ENCODE data around the gene ATG3. TPM values are rescaled to one million over a fixed set of nuclear protein-coding genes. Genes with fewer than 3 reads are reported as not detected.

The ATG3 gene
- total and polyA plus RNA-seq, 10 donors = 35.8 to 98.1 (median 74.8) TPM

- TF ChIP-seq POLR2A (IDR thresholded peaks at IDR 0.05) (no peak), POLR2AphosphoS5 (IDR thresholded peaks at IDR 0.05) (no peak)
- TF ChIP-seq, protein P1, sequence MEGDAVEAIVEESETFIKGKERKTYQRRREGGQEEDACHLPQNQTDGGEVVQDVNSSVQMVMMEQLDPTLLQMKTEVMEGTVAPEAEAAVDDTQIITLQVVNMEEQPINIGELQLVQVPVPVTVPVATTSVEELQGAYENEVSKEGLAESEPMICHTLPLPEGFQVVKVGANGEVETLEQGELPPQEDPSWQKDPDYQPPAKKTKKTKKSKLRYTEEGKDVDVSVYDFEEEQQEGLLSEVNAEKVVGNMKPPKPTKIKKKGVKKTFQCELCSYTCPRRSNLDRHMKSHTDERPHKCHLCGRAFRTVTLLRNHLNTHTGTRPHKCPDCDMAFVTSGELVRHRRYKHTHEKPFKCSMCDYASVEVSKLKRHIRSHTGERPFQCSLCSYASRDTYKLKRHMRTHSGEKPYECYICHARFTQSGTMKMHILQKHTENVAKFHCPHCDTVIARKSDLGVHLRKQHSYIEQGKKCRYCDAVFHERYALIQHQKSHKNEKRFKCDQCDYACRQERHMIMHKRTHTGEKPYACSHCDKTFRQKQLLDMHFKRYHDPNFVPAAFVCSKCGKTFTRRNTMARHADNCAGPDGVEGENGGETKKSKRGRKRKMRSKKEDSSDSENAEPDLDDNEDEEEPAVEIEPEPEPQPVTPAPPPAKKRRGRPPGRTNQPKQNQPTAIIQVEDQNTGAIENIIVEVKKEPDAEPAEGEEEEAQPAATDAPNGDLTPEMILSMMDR (IDR thresholded peaks at IDR 0.05 in 8 of 11, conservative IDR thresholded peaks at IDR 0.05 in 3 of 11) = no peak
- H3K4me1 ChIP-seq = peaks cover 0 to 54% (median 11%) of the 10 kb centered on the region in 6 donors
- H3K27ac ChIP-seq = peak overlapping the region in 3 of 8 donors; percentile 41 to 79 (median 46)
- DNase-seq = no peak
- intact Hi-C loops (cut with DNase I; ENCODE audit: low total_unique reads) = no loop called here
- no peak overlapping the region for H3K4me3 ChIP-seq
- H3K9me3 ChIP-seq = peaks cover 0 to 17% (median 12%) of the 10 kb centered on the region in 8 donors
- no peaks in the 10 kb centered on the region for H3K36me3 ChIP-seq
- H3K27me3 ChIP-seq (replicated peaks in 1 of 7) = no peaks in the 10 kb centered on the region
These were observed 52.9 kb downstream of the ATG3 start for GRCh38 chr3:112508860-112509259.

DNA sequence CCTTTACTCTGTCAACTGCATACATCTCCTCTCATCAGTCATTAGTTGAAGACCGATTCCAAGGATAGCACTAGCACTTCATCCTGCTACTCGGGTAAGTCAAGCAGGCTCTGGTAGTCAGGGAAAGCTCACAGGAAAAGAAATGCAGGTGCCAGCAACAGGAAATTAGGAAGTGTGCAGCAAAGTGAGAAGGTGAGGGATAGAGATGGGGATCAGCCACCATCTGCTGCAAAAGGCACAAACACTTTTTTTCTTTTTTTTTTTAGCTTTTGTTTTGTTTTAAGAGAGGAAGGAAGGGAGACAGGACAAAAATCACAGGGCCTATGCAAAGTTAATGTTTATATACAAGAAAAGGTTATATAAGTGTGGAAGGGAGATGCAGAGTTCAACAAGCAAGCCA lies 53.5 kb downstream of the ATG3 start:
- no peaks in the 10 kb centered on the region for H3K36me3 ChIP-seq
- H3K9me3 ChIP-seq = peaks cover 0 to 17% (median 12%) of the 10 kb centered on the region in 8 donors
- no peaks in the 10 kb centered on the region for H3K27me3 ChIP-seq (replicated peaks in 1 of 7)
- H3K4me1 ChIP-seq = peaks cover 0 to 57% (median 14%) of the 10 kb centered on the region in 6 donors
- peak overlapping the region in 3 of 8 donors; percentile 8 to 79 (median 41) for H3K27ac ChIP-seq
- H3K4me3 ChIP-seq = no peak overlapping the region
- no peak for DNase-seq
- WGBS, 5 donors = 62 to 77% (median 72%) methylated on average over 2 of the region's 2 CpGs
- no peak for TF ChIP-seq POLR2AphosphoS5 (IDR thresholded peaks at IDR 0.05)
- intact Hi-C loops (cut with DNase I; ENCODE audit: low total_unique reads) = no loop called here

GRCh38 chr3:112505907-112506306 lies 55.9 kb downstream of the ATG3 start:
- H3K4me1 ChIP-seq = peaks cover 0 to 70% (median 14%) of the 10 kb centered on the region in 6 donors

DNA sequence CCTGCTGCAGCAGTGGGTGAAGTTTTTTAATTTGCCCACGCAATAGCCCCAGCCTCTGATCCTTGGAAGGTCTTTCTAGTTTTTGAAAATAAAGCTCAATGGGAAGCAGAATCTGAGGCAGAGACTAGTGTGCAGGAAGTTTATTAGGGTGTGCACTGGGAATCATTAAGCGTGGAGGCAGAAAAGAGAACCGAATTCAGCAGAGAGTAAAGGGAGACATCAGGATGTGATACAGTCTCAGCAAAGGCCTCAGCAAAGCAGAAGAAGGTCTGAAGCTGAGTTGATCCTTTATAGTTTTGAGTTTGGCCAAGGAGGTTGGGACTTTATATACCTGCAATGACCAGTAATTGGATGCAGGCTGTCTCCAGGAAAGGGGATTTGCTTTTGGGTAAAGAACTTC lies 57.6 kb downstream of the ATG3 start:
- WGBS, 5 donors = 53 to 71% (median 69%) methylated on average over 3 of the region's 3 CpGs
- H3K36me3 ChIP-seq = no peaks in the 10 kb centered on the region

More at GRCh38 chr3:112505907-112506306, 55.9 kb downstream of the ATG3 start:
- H3K9me3 ChIP-seq = no peaks in the 10 kb centered on the region
- H3K4me3 ChIP-seq = no peak overlapping the region
- no peak for TF ChIP-seq POLR2AphosphoS5 (IDR thresholded peaks at IDR 0.05)
- TF ChIP-seq, protein P1 (IDR thresholded peaks at IDR 0.05 in 8 of 11, conservative IDR thresholded peaks at IDR 0.05 in 3 of 11) = no peak
- TF ChIP-seq POLR2A (IDR thresholded peaks at IDR 0.05) = no peak
- intact Hi-C loops (cut with DNase I; ENCODE audit: low total_unique reads) = no loop called here
- H3K36me3 ChIP-seq = no peaks in the 10 kb centered on the region
- H3K27ac ChIP-seq = peak overlapping the region in 4 of 8 donors; percentile 41 to 79 (median 56)
- no peaks in the 10 kb centered on the region for H3K27me3 ChIP-seq (replicated peaks in 1 of 7)
- no peak for DNase-seq
- WGBS, 5 donors = 22 to 38% (median 29%) methylated on average over 2 of the region's 2 CpGs

More for the DNA sequence above, 57.6 kb downstream of the ATG3 start:
- TF ChIP-seq, protein P1 (IDR thresholded peaks at IDR 0.05 in 8 of 11, conservative IDR thresholded peaks at IDR 0.05 in 3 of 11) = no peak
- no peak for TF ChIP-seq POLR2A (IDR thresholded peaks at IDR 0.05)
- TF ChIP-seq POLR2AphosphoS5 (IDR thresholded peaks at IDR 0.05) = peak in 1 of 3 donors; percentile 32
- Histone ChIP-seq H3K27me3 (replicated peaks in 1 of 7) (no peaks in the 10 kb centered on the region), H3K4me3 (no peak overlapping the region), H3K9me3 (no peaks in the 10 kb centered on the region), H3K27ac (peak overlapping the region in 5 of 8 donors; percentile 2 to 79 (median 51)), H3K4me1 (peaks cover 0 to 82% (median 18%) of the 10 kb centered on the region in 6 donors)
- intact Hi-C loops (cut with DNase I; ENCODE audit: low total_unique reads) = no loop called here
- no peak for DNase-seq
